NCI-H446 treated with DMSO at 0.1 percent for 48 hours (cell line): ENCODE data around the gene PLCB1.
A peak's percentile ranks its signal among the peaks of the same experiment; 100 is the strongest.
"Not testable (repeated sequence)": the region's sequence is repeated elsewhere in the genome, so short reads cannot be mapped to it uniquely, and the experiment has no call there.

Experiments
- DNase-seq: peaks from one replicate; lab custom pipeline; 2025; lab: John Stamatoyannopoulos, UW

The PLCB1 gene

GRCh38 chr20:8404912-8405635, 273.0 kb downstream of the PLCB1 start:
- DNase-seq, result no peak

GRCh38 chr20:8406391-8406790, 274.3 kb downstream of the PLCB1 start:
- DNase-seq, result no peak

GRCh38 chr20:8408587-8409307, 276.7 kb downstream of the PLCB1 start:
- no peak for DNase-seq

- DNase-seq, result no peak
These were observed 281.6 kb downstream of the PLCB1 start for GRCh38 chr20:8413691-8414090.

GRCh38 chr20:8414586-8415274, 282.7 kb downstream of the PLCB1 start:
- peak; percentile 76 for DNase-seq

- DNase-seq, result no peak
These were observed 289.9 kb downstream of the PLCB1 start for GRCh38 chr20:8421981-8422380.

- peak; percentile 26 for DNase-seq
These were observed 291.4 kb downstream of the PLCB1 start for GRCh38 chr20:8423482-8423881.

- DNase-seq, result no peak
These were observed 291.9 kb downstream of the PLCB1 start for GRCh38 chr20:8424010-8424409.

GRCh38 chr20:8425016-8425415, 292.9 kb downstream of the PLCB1 start:
- peak; percentile 17 for DNase-seq

- DNase-seq, result no peak
These were observed 293.7 kb downstream of the PLCB1 start for GRCh38 chr20:8425802-8426201.

GRCh38 chr20:8427419-8428040, 295.5 kb downstream of the PLCB1 start:
- DNase-seq, result no peak

- no peak for DNase-seq
These were observed 296.9 kb downstream of the PLCB1 start for GRCh38 chr20:8428988-8429387.

GRCh38 chr20:8431538-8432434, 299.7 kb downstream of the PLCB1 start:
- DNase-seq, result peak; percentile 83

GRCh38 chr20:8432435-8433148, 300.5 kb downstream of the PLCB1 start:
- DNase-seq, result no peak

- no peak for DNase-seq
These were observed 301.2 kb downstream of the PLCB1 start for GRCh38 chr20:8433291-8433690.

- DNase-seq, result no peak
These were observed 302.3 kb downstream of the PLCB1 start for GRCh38 chr20:8434326-8434876.

- DNase-seq, result no peak
These were observed 303.4 kb downstream of the PLCB1 start for GRCh38 chr20:8435285-8436035.

GRCh38 chr20:8436938-8437337, 304.9 kb downstream of the PLCB1 start:
- DNase-seq, result not testable (repeated sequence)

- no peak for DNase-seq
These were observed 306.7 kb downstream of the PLCB1 start for GRCh38 chr20:8438748-8439147.
